Mesenchymal stem cell (in vitro differentiated cells and primary cell): ENCODE results near the gene TBX10.
A peak's percentile ranks its signal among the peaks of the same experiment; 100 is the strongest.

Source experiments
- DNase-seq: peaks from one replicate; pipeline ENCODE4 v3.0.0-alpha.2; 2013
- H2AFZ ChIP-seq: one replicate; pipeline ENCODE4 v1.6.1; 2013; ENCODE audit warnings: low read depth, mild to moderate bottlenecking, control low read depth, inconsistent platforms, low read length, moderate library complexity
- H2AK5ac ChIP-seq: 2 replicates; pipeline ENCODE4 v1.6.1; 2013; ENCODE audit warnings: low read length, moderate library complexity, mild to moderate bottlenecking, inconsistent platforms; ENCODE audit not compliant: severe bottlenecking
- H2BK120ac ChIP-seq: one replicate; pipeline ENCODE4 v1.6.1; 2013; ENCODE audit warnings: low read depth, mild to moderate bottlenecking, inconsistent platforms, low read length, moderate library complexity
- H2BK12ac ChIP-seq, 2 experiments: one replicate each; pipeline ENCODE4 v1.6.1; 2013; ENCODE audit warnings: inconsistent platforms in 2 of 2, low read length in 2 of 2, mild to moderate bottlenecking in 2 of 2, moderate library complexity in 2 of 2, control low read depth in 1 of 2
- H2BK15ac ChIP-seq: one replicate; pipeline ENCODE4 v1.6.1; 2013; ENCODE audit warnings: mild to moderate bottlenecking, low read depth, inconsistent platforms; ENCODE audit not compliant: poor library complexity, severe bottlenecking
- H2BK5ac ChIP-seq: 2 replicates; pipeline ENCODE4 v1.6.1; 2013; ENCODE audit warnings: low read depth, mild to moderate bottlenecking, low read length, control low read depth, inconsistent platforms; ENCODE audit not compliant: poor library complexity, severe bottlenecking
- H3K14ac ChIP-seq, 2 experiments: one replicate each; pipeline ENCODE4 v1.6.1; 2013; ENCODE audit warnings: inconsistent platforms in 2 of 2, low read length in 2 of 2, control low read depth in 1 of 2, mild to moderate bottlenecking in 1 of 2, moderate library complexity in 1 of 2
- H3K18ac ChIP-seq, 2 experiments: one replicate each; pipeline ENCODE4 v1.6.1; 2013; ENCODE audit warnings: inconsistent platforms in 2 of 2, low read length in 2 of 2, control low read depth in 1 of 2, low read depth in 1 of 2, mild to moderate bottlenecking in 1 of 2
- H3K23ac ChIP-seq, 2 experiments: one replicate each; pipeline ENCODE4 v1.6.1; 2013; ENCODE audit warnings: inconsistent platforms in 2 of 2, low read length in 2 of 2, mild to moderate bottlenecking in 2 of 2, moderate library complexity in 2 of 2, control low read depth in 1 of 2
- H3K27ac ChIP-seq: 2 replicates; pipeline ENCODE4 v1.5.1; 2013; ENCODE audit warnings: mild to moderate bottlenecking, moderate library complexity, low read length, control low read depth, inconsistent platforms; ENCODE audit not compliant: poor library complexity, severe bottlenecking
- H3K27me3 ChIP-seq, 2 experiments: 2 replicates each; pipeline versions ENCODE4 v1.6.1 to v1.7.0; 2013; ENCODE audit warnings: low read length in 2 of 2, mild to moderate bottlenecking in 2 of 2, moderate library complexity in 2 of 2, control low read depth in 1 of 2, inconsistent platforms in 1 of 2; ENCODE audit not compliant: control insufficient read depth in 1 of 2, insufficient read depth in 1 of 2
- H3K36me3 ChIP-seq, 2 experiments: 2 replicates each; pipeline versions ENCODE4 v1.6.1 to v1.7.0; 2013; ENCODE audit warnings: low read length in 2 of 2, control low read depth in 1 of 2, inconsistent platforms in 1 of 2, low read depth in 1 of 2, mild to moderate bottlenecking in 1 of 2; ENCODE audit not compliant: insufficient read depth in 2 of 2, control insufficient read depth in 1 of 2
- H3K4ac ChIP-seq, 2 experiments: one replicate each; pipeline ENCODE4 v1.6.1; 2013; ENCODE audit warnings: inconsistent platforms in 2 of 2, low read length in 2 of 2, mild to moderate bottlenecking in 2 of 2, moderate library complexity in 2 of 2, control low read depth in 1 of 2, low read depth in 1 of 2
- H3K4me1 ChIP-seq: 2 replicates; pipeline ENCODE4 v1.6.1; 2013; ENCODE audit warnings: low read depth, low read length, control low read depth; ENCODE audit not compliant: control insufficient read depth, insufficient read depth
- H3K4me2 ChIP-seq: 2 replicates; pipeline ENCODE4 v1.6.1; 2013; ENCODE audit warnings: low read length, mild to moderate bottlenecking, inconsistent platforms; ENCODE audit not compliant: poor library complexity, severe bottlenecking
- H3K4me3 ChIP-seq, 2 experiments: 2 replicates each; pipeline versions ENCODE4 v1.5.1 to v1.7.0; 2013; ENCODE audit warnings: low read length in 2 of 2, mild to moderate bottlenecking in 2 of 2, control low read depth in 1 of 2, low read depth in 1 of 2; ENCODE audit not compliant: insufficient read depth in 1 of 2
- H3K79me1 ChIP-seq: replicated peaks from 2 replicates; pipeline ENCODE4 v1.6.1; 2013; ENCODE audit warnings: mild to moderate bottlenecking, control low read depth, low read length, inconsistent platforms; ENCODE audit not compliant: poor library complexity, severe bottlenecking
- H3K9ac ChIP-seq: 2 replicates; pipeline ENCODE4 v1.7.0; 2013; ENCODE audit warnings: mild to moderate bottlenecking, low read length, moderate library complexity
- H3K9me3 ChIP-seq: 2 replicates; pipeline ENCODE4 v1.7.0; 2013; ENCODE audit warnings: mild to moderate bottlenecking, low read length; ENCODE audit not compliant: control insufficient read depth
- H4K8ac ChIP-seq: one replicate; pipeline ENCODE4 v1.6.1; 2013; ENCODE audit warnings: inconsistent platforms, mild to moderate bottlenecking, low read length, moderate library complexity
- H4K91ac ChIP-seq: one replicate; pipeline ENCODE4 v1.6.1; 2013; ENCODE audit warnings: mild to moderate bottlenecking, low read length, inconsistent platforms
- whole genome bisulfite sequencing: methylation state at CpG from one replicate; pipeline ENCODE4 v1.1.7; 2013; ENCODE audit warnings: mixed read lengths; 5-methylcytosine and 5-hydroxymethylcytosine counted together

Gene TBX10

DNA sequence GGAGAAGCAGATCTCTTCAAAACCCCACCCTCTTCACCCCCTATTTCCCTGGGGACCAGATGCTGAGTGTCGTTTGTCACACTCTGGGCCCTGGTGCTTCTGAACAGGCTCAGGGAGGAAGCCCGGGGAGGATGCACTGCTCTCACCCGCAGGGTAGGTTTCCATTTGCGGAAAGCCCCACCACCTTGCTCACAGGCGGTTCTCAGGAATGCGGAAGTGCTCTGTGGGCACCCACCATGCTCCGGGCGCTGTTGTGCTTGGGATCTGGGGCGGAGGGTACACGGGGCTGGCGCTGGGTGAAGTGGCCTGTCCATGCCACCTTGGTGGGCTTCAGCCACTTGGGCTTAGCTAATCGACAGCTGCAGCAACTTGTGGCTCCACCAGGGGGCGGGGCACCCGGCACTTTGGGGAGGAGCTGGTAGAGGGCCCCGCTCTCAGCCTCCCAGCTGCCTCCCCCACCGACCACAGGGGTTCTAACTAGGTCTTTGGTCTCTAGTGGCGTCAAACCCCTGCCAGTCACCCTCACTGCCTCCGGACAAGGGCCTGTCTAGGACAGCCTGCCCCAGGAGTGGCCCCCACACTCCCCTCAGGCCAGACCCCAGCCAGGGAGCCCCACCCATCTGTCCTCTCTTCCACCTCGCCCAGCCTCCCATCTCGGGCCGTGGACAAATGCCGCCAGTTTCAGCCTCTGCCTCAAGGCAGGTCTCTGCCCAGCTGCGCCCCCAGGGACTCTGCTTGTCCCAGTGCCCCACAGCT is 25.4 kb downstream of the TBX10 start:
- Histone ChIP-seq H3K9me3 (no peaks in the 10 kb centered on the region), H2BK12ac (no peak overlapping the region), H2AK5ac (no peak overlapping the region), H3K27me3 (peaks cover 8 to 37% of the 10 kb centered on the region in 2 experiments), H3K9ac (peak overlapping the region; percentile 79), H3K79me1 (peaks cover 16% of the 10 kb centered on the region), H3K14ac (no peak overlapping the region), H2BK120ac (no peak overlapping the region), H2BK5ac (no peak overlapping the region), H3K4me2 (no peak overlapping the region), H2BK15ac (no peak overlapping the region), H4K91ac (no peak overlapping the region), H2AFZ (no peak overlapping the region), H3K4me3 (peak overlapping the region in 1 of 2 experiments; percentile 72), H3K23ac (no peak overlapping the region), H3K18ac (no peak overlapping the region), H4K8ac (no peak overlapping the region), H3K27ac (no peak overlapping the region), H3K4me1 (peaks cover 4% of the 10 kb centered on the region), H3K4ac (no peak overlapping the region), H3K36me3 (peaks cover 39 to 42% of the 10 kb centered on the region in 2 experiments)
- peak; percentile 49 for DNase-seq
- 49% methylated on average over 23 of the region's 23 CpGs for WGBS

DNA sequence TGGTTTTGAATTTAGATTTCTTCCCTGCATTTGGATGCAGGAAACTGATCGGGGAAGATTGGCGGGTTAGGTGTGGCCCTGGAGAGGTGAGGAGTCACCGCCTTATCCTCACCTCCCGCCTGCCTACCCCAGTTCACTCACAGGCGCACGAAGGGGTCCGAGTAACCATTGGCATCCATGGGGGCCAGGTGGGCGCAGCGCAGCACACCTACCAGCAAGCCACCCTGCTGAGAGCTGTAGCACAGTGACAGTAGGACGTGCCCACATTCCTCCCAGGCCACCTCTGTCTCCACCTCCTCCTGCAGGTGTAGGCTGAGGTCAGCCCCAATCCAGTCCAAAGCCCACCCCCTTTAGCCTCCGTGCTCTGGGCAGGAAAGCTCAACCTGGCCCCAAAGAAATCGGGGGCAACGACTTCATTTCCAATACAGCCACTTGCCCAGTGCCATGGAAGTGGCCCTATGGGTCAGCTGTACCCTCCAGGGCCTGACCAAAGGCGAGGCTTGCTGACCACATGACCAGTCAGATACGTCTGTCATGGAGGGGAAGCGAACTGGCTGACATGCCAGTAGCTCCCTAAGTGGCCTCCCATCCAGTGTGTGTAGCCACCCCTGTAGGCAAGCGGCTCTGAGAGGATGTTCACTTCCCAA is 26.1 kb downstream of the TBX10 start:
- Histone ChIP-seq H2BK15ac (no peak overlapping the region), H3K27me3 (peaks cover 8 to 37% of the 10 kb centered on the region in 2 experiments), H3K4me2 (no peak overlapping the region), H2BK12ac (no peak overlapping the region), H3K36me3 (peaks cover 45 to 46% of the 10 kb centered on the region in 2 experiments), H3K27ac (no peak overlapping the region), H2BK120ac (no peak overlapping the region), H3K4ac (no peak overlapping the region), H3K23ac (no peak overlapping the region), H4K91ac (no peak overlapping the region), H3K9me3 (no peaks in the 10 kb centered on the region), H2AK5ac (no peak overlapping the region), H3K4me1 (peaks cover 4% of the 10 kb centered on the region), H3K14ac (no peak overlapping the region), H2AFZ (no peak overlapping the region), H3K79me1 (peaks cover 22% of the 10 kb centered on the region), H3K18ac (no peak overlapping the region), H4K8ac (no peak overlapping the region), H2BK5ac (no peak overlapping the region), H3K9ac (peak overlapping the region; percentile 79), H3K4me3 (peak overlapping the region in 1 of 2 experiments; percentile 72)
- DNase-seq: no peak
- 90% methylated on average over 17 of the region's 17 CpGs for WGBS

DNA sequence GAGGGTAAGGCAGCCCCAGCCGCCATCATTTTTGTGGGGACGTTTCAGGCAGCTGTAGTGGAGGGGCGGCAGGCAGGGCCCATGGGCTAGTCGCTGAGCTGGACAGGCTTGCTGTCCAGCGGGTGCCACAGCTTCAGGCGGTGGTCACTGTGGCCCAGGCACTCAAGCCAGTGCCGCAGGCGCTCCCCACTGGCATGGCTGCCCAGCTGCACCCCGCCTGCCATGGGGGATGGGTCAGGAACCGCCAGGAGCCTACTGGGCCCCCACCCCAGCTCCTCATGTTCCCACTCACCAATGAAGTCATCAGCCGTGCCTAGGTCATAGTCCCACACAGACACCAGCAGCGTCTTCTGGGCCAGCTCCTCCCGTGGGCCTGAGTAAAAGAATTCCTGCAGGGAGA is 26.8 kb downstream of the TBX10 start:
- H3K27ac ChIP-seq: no peak overlapping the region
- H3K79me1 ChIP-seq: peaks cover 27% of the 10 kb centered on the region
- H3K9me3 ChIP-seq: no peaks in the 10 kb centered on the region
- H3K23ac ChIP-seq: no peak overlapping the region
- H3K9ac ChIP-seq: no peak overlapping the region
- H3K36me3 ChIP-seq: peaks cover 48 to 49% of the 10 kb centered on the region in 2 experiments
- no peak overlapping the region for H4K8ac ChIP-seq
- no peak overlapping the region for H2BK15ac ChIP-seq
- H2AFZ ChIP-seq: no peak overlapping the region
- WGBS: 96% methylated on average over 13 of the region's 13 CpGs
- H2BK12ac ChIP-seq: no peak overlapping the region
- H2BK5ac ChIP-seq: no peak overlapping the region
- no peak overlapping the region for H3K4me3 ChIP-seq
- no peak overlapping the region for H3K4ac ChIP-seq
- H3K27me3 ChIP-seq: peaks cover 8 to 31% of the 10 kb centered on the region in 2 experiments
- H3K18ac ChIP-seq: no peak overlapping the region
- DNase-seq: no peak
- H4K91ac ChIP-seq: no peak overlapping the region
- H3K14ac ChIP-seq: no peak overlapping the region
- H2BK120ac ChIP-seq: no peak overlapping the region
- no peak overlapping the region for H2AK5ac ChIP-seq
- H3K4me2 ChIP-seq: no peak overlapping the region
- peaks cover 4% of the 10 kb centered on the region for H3K4me1 ChIP-seq
